Activated naive CD4-positive, alpha-beta T cell treated with anti-CD3 and anti-CD28 coated beads for 36 hours (primary cell): ENCODE measurements around the gene JSRP1. TPM values are rescaled to one million over a fixed set of nuclear protein-coding genes. Genes with fewer than 3 reads are reported as not detected.

Experiments used
- CTCF ChIA-PET: fragments of 350-600 bp; sonication (Branson Sonifier 250); formaldehyde crosslinking; loops from one replicate; lab custom pipeline; 2021; ENCODE audit warnings: antibody characterized with exemption; lab: Charles Lee
- DNase-seq: peaks from one replicate; pipeline ENCODE4 v3.0.0-alpha.2; 2020
- H3K27ac Mint-ChIP-seq: one replicate; pipeline ENCODE4 v1.8.0; 2021; ENCODE audit warnings: mild to moderate bottlenecking, mixed read lengths
- H3K27me3 Mint-ChIP-seq: one replicate; pipeline ENCODE4 v1.8.0; 2021; ENCODE audit warnings: low read depth, mixed read lengths
- H3K36me3 Mint-ChIP-seq: one replicate; pipeline ENCODE4 v1.8.0; 2021; ENCODE audit warnings: low read depth, mixed read lengths
- H3K4me1 Mint-ChIP-seq: one replicate; pipeline ENCODE4 v1.8.0; 2021; ENCODE audit warnings: low read depth, mixed read lengths
- H3K4me3 Mint-ChIP-seq: one replicate; pipeline ENCODE4 v1.8.0; 2021; ENCODE audit warnings: mild to moderate bottlenecking, moderate library complexity, mixed read lengths
- H3K9me3 Mint-ChIP-seq: one replicate; pipeline ENCODE4 v1.8.0; 2021; ENCODE audit warnings: mixed read lengths
- intact Hi-C: fragments of 100-400 bp; cut with micrococcal nuclease; formaldehyde crosslinking; loops from one replicate; pipeline ENCODE4 v1.15.1; 2023
- total RNA-seq, 2 experiments: library from RNA; stranded (reverse); gene quantifications; one replicate each; pipeline ENCODE4 v1.2.3, GENCODE V29; 2021

JSRP1 gene
- total RNA-seq, 2 experiments from 2014 or later, result 0.55 to 0.81 TPM

- CTCF ChIA-PET, result no interaction called here
- DNase-seq, result no peak
- Mint-ChIP-seq H3K4me1 (no peaks in the 10 kb centered on the region), H3K36me3 (peaks cover 28% of the 10 kb centered on the region), H3K4me3 (no peak overlapping the region), H3K27ac (no peak overlapping the region), H3K9me3 (no peaks in the 10 kb centered on the region), H3K27me3 (no peaks in the 10 kb centered on the region)
- intact Hi-C loops, result no loop called here
These were observed 32.8 kb downstream of the JSRP1 start for GRCh38 chr19:2223391-2223790.

GRCh38 chr19:2221918-2222317 lies 34.3 kb downstream of the JSRP1 start:
- CTCF ChIA-PET, result interaction anchor here (0.6 kb wide), 1 partner anchor 67 kb away, joined by 3 read pairs; no protein-coding TSS in a partner anchor
- DNase-seq, result no peak
- Mint-ChIP-seq H3K4me1 (no peaks in the 10 kb centered on the region), H3K4me3 (no peak overlapping the region), H3K36me3 (peaks cover 33% of the 10 kb centered on the region), H3K9me3 (no peaks in the 10 kb centered on the region), H3K27me3 (no peaks in the 10 kb centered on the region), H3K27ac (no peak overlapping the region)
- intact Hi-C loops, result no loop called here

GRCh38 chr19:2221250-2221831 lies 34.9 kb downstream of the JSRP1 start:
- no peaks in the 10 kb centered on the region for H3K4me1 Mint-ChIP-seq
- H3K4me3 Mint-ChIP-seq, result no peak overlapping the region
- no peak overlapping the region for H3K27ac Mint-ChIP-seq
- intact Hi-C loops, result no loop called here
- CTCF ChIA-PET, result interaction anchor here (0.6 kb wide), 2 partner anchors 62 to 66 kb away, joined by 3 to 4 read pairs; no protein-coding TSS in a partner anchor
- no peak for DNase-seq
- H3K27me3 Mint-ChIP-seq, result no peaks in the 10 kb centered on the region
- H3K9me3 Mint-ChIP-seq, result no peaks in the 10 kb centered on the region
- H3K36me3 Mint-ChIP-seq, result peaks cover 34% of the 10 kb centered on the region

- intact Hi-C loops, result no loop called here
- DNase-seq, result no peak
- Mint-ChIP-seq H3K4me1 (peaks cover 7% of the 10 kb centered on the region), H3K27ac (no peak overlapping the region), H3K27me3 (no peaks in the 10 kb centered on the region), H3K36me3 (peaks cover 33% of the 10 kb centered on the region), H3K9me3 (no peaks in the 10 kb centered on the region), H3K4me3 (no peak overlapping the region)
- CTCF ChIA-PET, result no interaction called here
These were observed 36.5 kb downstream of the JSRP1 start for GRCh38 chr19:2219726-2220125.

- Mint-ChIP-seq H3K27ac (no peak overlapping the region), H3K9me3 (no peaks in the 10 kb centered on the region), H3K36me3 (peaks cover 28% of the 10 kb centered on the region), H3K27me3 (no peaks in the 10 kb centered on the region), H3K4me3 (no peak overlapping the region), H3K4me1 (peaks cover 15% of the 10 kb centered on the region)
- intact Hi-C loops, result no loop called here
- DNase-seq, result no peak
- CTCF ChIA-PET, result interaction anchor here (0.7 to 0.9 kb wide), 2 partner anchors 12 to 66 kb away, joined by 3 to 4 read pairs; no protein-coding TSS in a partner anchor
These were observed 38.6 kb downstream of the JSRP1 start for GRCh38 chr19:2217591-2217990.

- intact Hi-C loops, result no loop called here
- DNase-seq, result no peak
- CTCF ChIA-PET, result no interaction called here
- H3K27ac Mint-ChIP-seq, result peak overlapping the region; percentile 76
- peaks cover 15% of the 10 kb centered on the region for H3K4me1 Mint-ChIP-seq
- peaks cover 36% of the 10 kb centered on the region for H3K36me3 Mint-ChIP-seq
- no peak overlapping the region for H3K4me3 Mint-ChIP-seq
- no peaks in the 10 kb centered on the region for H3K27me3 Mint-ChIP-seq
- H3K9me3 Mint-ChIP-seq, result no peaks in the 10 kb centered on the region
These were observed 39.6 kb downstream of the JSRP1 start for GRCh38 chr19:2216361-2217225.

- no peaks in the 10 kb centered on the region for H3K9me3 Mint-ChIP-seq
- peaks cover 35% of the 10 kb centered on the region for H3K36me3 Mint-ChIP-seq
- peaks cover 15% of the 10 kb centered on the region for H3K4me1 Mint-ChIP-seq
- intact Hi-C loops, result no loop called here
- no peak overlapping the region for H3K27ac Mint-ChIP-seq
- H3K4me3 Mint-ChIP-seq, result no peak overlapping the region
- peak; percentile 47 for DNase-seq
- no peaks in the 10 kb centered on the region for H3K27me3 Mint-ChIP-seq
- CTCF ChIA-PET, result interaction anchor here (1.0 kb wide), 1 partner anchor 59 kb away, joined by 3 read pairs; no protein-coding TSS in a partner anchor
These were observed 40.9 kb downstream of the JSRP1 start for GRCh38 chr19:2215281-2215751.

GRCh38 chr19:2214251-2214650 lies 42.0 kb downstream of the JSRP1 start:
- Mint-ChIP-seq H3K9me3 (no peaks in the 10 kb centered on the region), H3K27me3 (no peaks in the 10 kb centered on the region), H3K4me3 (no peak overlapping the region), H3K4me1 (peaks cover 15% of the 10 kb centered on the region), H3K36me3 (peaks cover 30% of the 10 kb centered on the region), H3K27ac (no peak overlapping the region)
- CTCF ChIA-PET, result interaction anchor here (1.0 kb wide), 1 partner anchor 58 kb away, joined by 3 read pairs; no protein-coding TSS in a partner anchor
- DNase-seq, result no peak
- intact Hi-C loops, result no loop called here

- intact Hi-C loops, result no loop called here
- CTCF ChIA-PET, result no interaction called here
- Mint-ChIP-seq H3K36me3 (peaks cover 32% of the 10 kb centered on the region), H3K4me3 (no peak overlapping the region), H3K27me3 (no peaks in the 10 kb centered on the region), H3K4me1 (peaks cover 15% of the 10 kb centered on the region), H3K9me3 (no peaks in the 10 kb centered on the region), H3K27ac (no peak overlapping the region)
- DNase-seq, result no peak
These were observed 42.4 kb downstream of the JSRP1 start for GRCh38 chr19:2213799-2214198.

GRCh38 chr19:2212861-2213711 lies 43.1 kb downstream of the JSRP1 start:
- H3K27ac Mint-ChIP-seq, result no peak overlapping the region
- DNase-seq, result no peak
- H3K4me3 Mint-ChIP-seq, result no peak overlapping the region
- H3K9me3 Mint-ChIP-seq, result no peaks in the 10 kb centered on the region
- peaks cover 15% of the 10 kb centered on the region for H3K4me1 Mint-ChIP-seq
- intact Hi-C loops, result no loop called here
- no peaks in the 10 kb centered on the region for H3K27me3 Mint-ChIP-seq
- H3K36me3 Mint-ChIP-seq, result peaks cover 30% of the 10 kb centered on the region
- CTCF ChIA-PET, result no interaction called here

GRCh38 chr19:2210987-2211740 lies 45.1 kb downstream of the JSRP1 start:
- intact Hi-C loops, result no loop called here
- CTCF ChIA-PET, result no interaction called here
- H3K9me3 Mint-ChIP-seq, result no peaks in the 10 kb centered on the region
- H3K36me3 Mint-ChIP-seq, result peaks cover 30% of the 10 kb centered on the region
- no peaks in the 10 kb centered on the region for H3K27me3 Mint-ChIP-seq
- no peak overlapping the region for H3K4me3 Mint-ChIP-seq
- peaks cover 15% of the 10 kb centered on the region for H3K4me1 Mint-ChIP-seq
- H3K27ac Mint-ChIP-seq, result no peak overlapping the region
- no peak for DNase-seq
